Fibroblast of pulmonary artery (primary cell): ENCODE measurements around the gene PRKCQ.
"Not testable (repeated sequence)": the region's sequence is repeated elsewhere in the genome, so short reads cannot be mapped to it uniquely, and the experiment has no call there.

Experiments used
- DNase-seq: peaks from one replicate; pipeline ENCODE4 v3.0.0-alpha.2; 2010; ENCODE audit warnings: low read depth
- H3K4me3 ChIP-seq: replicated peaks from 2 replicates; pipeline ENCODE4 v1.5.1; 2011; ENCODE audit warnings: low read depth, mild to moderate bottlenecking, control low read depth, low read length, moderate library complexity
- TF ChIP-seq, protein P1 (sequence below): IDR thresholded peaks from 2 replicates; pipeline ENCODE4 v1.5.1; 2011; ENCODE audit warnings: mild to moderate bottlenecking, control low read depth, low read length, inconsistent platforms; ENCODE audit errors: missing control alignments

Gene PRKCQ

DNA sequence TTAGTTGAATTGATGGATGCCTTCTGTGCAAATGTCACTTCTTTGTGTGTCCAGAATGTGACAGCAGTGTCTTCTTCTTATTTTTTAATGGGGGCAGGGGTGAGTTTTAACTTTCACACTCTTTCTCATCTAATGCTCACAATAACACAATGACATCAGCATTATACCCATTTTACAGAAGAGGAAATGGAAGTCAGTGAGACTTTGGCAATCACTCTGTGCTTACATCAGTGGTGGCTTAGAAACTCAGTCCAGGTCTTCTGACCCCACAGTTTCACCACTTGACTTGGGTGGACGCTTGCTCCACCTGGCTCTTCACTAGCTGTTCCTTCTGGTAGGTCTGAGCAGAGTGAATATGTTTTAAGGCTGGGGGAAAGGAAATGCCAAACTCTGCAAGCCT, 124.0 kb downstream of the PRKCQ start:
- TF ChIP-seq, protein P1, sequence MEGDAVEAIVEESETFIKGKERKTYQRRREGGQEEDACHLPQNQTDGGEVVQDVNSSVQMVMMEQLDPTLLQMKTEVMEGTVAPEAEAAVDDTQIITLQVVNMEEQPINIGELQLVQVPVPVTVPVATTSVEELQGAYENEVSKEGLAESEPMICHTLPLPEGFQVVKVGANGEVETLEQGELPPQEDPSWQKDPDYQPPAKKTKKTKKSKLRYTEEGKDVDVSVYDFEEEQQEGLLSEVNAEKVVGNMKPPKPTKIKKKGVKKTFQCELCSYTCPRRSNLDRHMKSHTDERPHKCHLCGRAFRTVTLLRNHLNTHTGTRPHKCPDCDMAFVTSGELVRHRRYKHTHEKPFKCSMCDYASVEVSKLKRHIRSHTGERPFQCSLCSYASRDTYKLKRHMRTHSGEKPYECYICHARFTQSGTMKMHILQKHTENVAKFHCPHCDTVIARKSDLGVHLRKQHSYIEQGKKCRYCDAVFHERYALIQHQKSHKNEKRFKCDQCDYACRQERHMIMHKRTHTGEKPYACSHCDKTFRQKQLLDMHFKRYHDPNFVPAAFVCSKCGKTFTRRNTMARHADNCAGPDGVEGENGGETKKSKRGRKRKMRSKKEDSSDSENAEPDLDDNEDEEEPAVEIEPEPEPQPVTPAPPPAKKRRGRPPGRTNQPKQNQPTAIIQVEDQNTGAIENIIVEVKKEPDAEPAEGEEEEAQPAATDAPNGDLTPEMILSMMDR, result no peak
- no peak for DNase-seq
- no peak overlapping the region for H3K4me3 ChIP-seq

GRCh38 chr10:6455592-6455991, 124.5 kb downstream of the PRKCQ start:
- TF ChIP-seq, protein P1, result no peak
- no peak for DNase-seq
- H3K4me3 ChIP-seq, result no peak overlapping the region

DNA sequence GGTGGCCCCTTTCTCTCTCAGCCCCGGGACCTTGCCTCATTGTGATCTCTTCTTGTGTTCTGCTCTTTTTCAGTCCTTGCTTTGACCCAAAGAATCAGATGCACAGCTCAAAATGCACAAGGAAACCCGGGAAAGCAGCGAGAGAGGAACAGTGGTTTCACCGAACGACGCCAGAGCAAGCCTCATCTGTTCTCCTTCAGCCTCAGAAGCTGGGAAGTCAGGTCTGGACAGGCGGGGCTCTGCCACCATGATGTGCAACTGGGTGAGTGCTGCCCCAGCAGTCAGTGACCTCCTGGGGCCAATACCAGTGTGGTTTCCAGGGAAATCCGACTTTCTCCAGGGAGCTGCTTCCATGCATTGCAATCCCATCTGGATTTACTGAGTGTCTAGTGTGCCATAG, 133.4 kb downstream of the PRKCQ start:
- H3K4me3 ChIP-seq, result no peak overlapping the region
- DNase-seq, result no peak
- TF ChIP-seq, protein P1, result no peak

DNA sequence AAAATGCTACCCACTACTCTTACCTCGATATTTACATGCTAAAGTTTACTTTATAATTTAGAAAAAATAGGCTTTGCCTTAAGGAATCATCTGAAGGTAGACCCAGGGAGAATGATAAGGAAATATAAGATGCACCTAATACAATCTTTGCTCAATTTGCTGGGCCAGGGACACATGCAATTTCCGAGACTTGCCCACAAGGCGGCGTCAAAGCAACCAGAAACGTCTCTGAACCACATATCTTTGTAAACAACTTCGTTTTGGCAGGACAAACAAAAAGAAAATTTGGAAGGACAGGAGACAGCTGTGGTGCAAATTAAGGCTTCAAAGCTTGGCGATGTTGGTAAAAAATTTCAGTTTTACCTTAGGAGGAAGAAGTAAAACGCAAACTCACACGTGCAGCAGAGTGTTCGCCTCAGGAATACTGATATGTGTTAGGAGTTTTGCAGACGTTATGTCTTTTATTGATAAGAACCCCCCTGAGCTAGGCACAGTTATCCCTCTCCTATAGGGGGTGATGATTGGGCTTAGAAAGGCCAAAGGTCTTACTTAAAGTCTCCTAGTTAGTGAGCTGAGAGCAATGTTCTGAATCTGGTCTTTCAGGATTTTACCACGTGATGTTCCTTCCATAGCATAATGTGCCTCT, 134.3 kb downstream of the PRKCQ start:
- TF ChIP-seq, protein P1, result peak; percentile 78
- H3K4me3 ChIP-seq, result no peak overlapping the region
- peak; percentile 57 for DNase-seq

DNA sequence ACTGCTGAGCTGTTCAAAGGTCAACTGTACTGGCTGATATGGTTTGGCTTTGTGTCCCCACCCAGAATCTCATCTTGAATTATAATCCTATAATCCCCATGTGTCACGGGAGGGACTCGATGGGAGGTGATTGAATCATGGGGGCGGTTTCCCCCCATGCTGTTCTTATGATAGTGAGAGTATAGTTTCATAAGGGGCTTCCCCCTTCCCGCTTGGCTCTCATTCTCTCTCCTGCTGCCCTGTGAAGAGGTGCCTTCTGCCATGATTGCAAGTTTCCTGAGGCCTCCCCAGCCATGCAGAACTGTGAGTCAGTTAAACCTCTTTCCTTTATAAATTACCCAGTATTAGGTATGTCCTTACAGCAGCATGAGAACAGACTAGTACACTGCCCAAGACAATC, 140.2 kb downstream of the PRKCQ start:
- DNase-seq, H3K4me3 ChIP-seq: not testable (repeated sequence)

DNA sequence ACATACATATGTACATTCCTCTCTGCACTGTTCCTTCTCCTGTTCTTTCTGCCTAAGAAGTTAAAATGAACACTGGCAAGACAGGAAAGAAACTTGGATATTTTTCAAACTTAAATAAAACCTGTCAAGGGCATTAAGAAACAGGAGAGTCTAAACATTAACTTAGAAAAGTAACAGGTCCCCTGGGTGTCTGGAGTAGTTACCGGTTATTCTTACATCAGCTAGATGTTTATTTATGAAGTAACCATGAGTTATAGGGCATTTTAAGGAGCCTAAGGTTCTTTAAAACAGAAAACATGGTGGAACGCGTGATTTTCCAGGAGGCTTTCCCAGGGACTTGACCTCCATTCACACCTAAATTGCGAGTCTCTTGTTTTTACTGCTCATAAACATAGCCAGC, 148.2 kb downstream of the PRKCQ start:
- no peak overlapping the region for H3K4me3 ChIP-seq
- no peak for DNase-seq
- TF ChIP-seq, protein P1, result no peak

- no peak for DNase-seq
- H3K4me3 ChIP-seq, result no peak overlapping the region
- TF ChIP-seq, protein P1, result no peak
Observed at GRCh38 chr10:6431186-6431585, 148.9 kb downstream of the PRKCQ start.
